Left renal cortex interstitium (tissue), 4 donors: ENCODE measurements around the gene HS3ST2. TPM values are rescaled to one million over a fixed set of nuclear protein-coding genes. Genes with fewer than 3 reads are reported as not detected.
A peak's percentile ranks its signal among the peaks of the same experiment; 100 is the strongest.
"Not testable (repeated sequence)": the region's sequence is repeated elsewhere in the genome, so short reads cannot be mapped to it uniquely, and the experiment has no call there.

Experiments
- DNase-seq, 4 donors: peaks; one replicate each; pipeline ENCODE4 v3.0.0-alpha.2; 2013; ENCODE audit warnings: low read depth in 4 of 4, low spot score in 2 of 4, missing footprints in 1 of 4
- polyA plus RNA-seq, 4 donors: library from polyadenylated mRNA; unstranded; fragments of 120-200 nt; gene quantifications; one replicate each; pipeline ENCODE4 v1.2.1, GENCODE V29; 2013; ENCODE audit not compliant: insufficient read length in 4 of 4

The HS3ST2 gene
- polyA plus RNA-seq, 4 donors: 0.17 to 0.36 (median 0.23) TPM

- no peak for DNase-seq
These were observed 115.0 kb downstream of the HS3ST2 start for GRCh38 chr16:22928882-22929435.

GRCh38 chr16:22929461-22929860 is 115.5 kb downstream of the HS3ST2 start:
- DNase-seq: no peak

GRCh38 chr16:22932032-22932771 is 118.2 kb downstream of the HS3ST2 start:
- no peak for DNase-seq

GRCh38 chr16:22933173-22933572 is 119.2 kb downstream of the HS3ST2 start:
- no peak for DNase-seq

GRCh38 chr16:22934786-22935185 is 120.8 kb downstream of the HS3ST2 start:
- no peak for DNase-seq

GRCh38 chr16:22937169-22937568 is 123.2 kb downstream of the HS3ST2 start:
- DNase-seq: no peak

GRCh38 chr16:22938647-22939046 is 124.7 kb downstream of the HS3ST2 start:
- no peak for DNase-seq

- DNase-seq: not testable (repeated sequence)
These were observed 125.9 kb downstream of the HS3ST2 start for GRCh38 chr16:22939744-22940363.

- DNase-seq: no peak
These were observed 128.1 kb downstream of the HS3ST2 start for GRCh38 chr16:22941970-22942501.

GRCh38 chr16:22942811-22943210 is 128.8 kb downstream of the HS3ST2 start:
- DNase-seq: peak in 1 of 4 donors; percentile 44

- DNase-seq: no peak
These were observed 131.4 kb downstream of the HS3ST2 start for GRCh38 chr16:22945361-22945760.

- DNase-seq: no peak
These were observed 132.5 kb downstream of the HS3ST2 start for GRCh38 chr16:22946433-22946832.

GRCh38 chr16:22948058-22948602 is 134.2 kb downstream of the HS3ST2 start:
- DNase-seq: no peak

- DNase-seq: peak in 2 of 4 donors; percentile 39 to 55
These were observed 134.8 kb downstream of the HS3ST2 start for GRCh38 chr16:22948603-22949368.

- no peak for DNase-seq
These were observed 141.6 kb downstream of the HS3ST2 start for GRCh38 chr16:22955461-22956070.

GRCh38 chr16:22961206-22961605 is 147.2 kb downstream of the HS3ST2 start:
- no peak for DNase-seq

GRCh38 chr16:22962905-22963304 is 148.9 kb downstream of the HS3ST2 start:
- DNase-seq: no peak
